Upper lobe of right lung (tissue), 1 donor: ENCODE data around the gene TP53AIP1. TPM values are rescaled to one million over a fixed set of nuclear protein-coding genes. Genes with fewer than 3 reads are reported as not detected.

Source experiments
- ATAC-seq: fragments of 200-7000 bp; cut with Tn5 transposase; one replicate; pipeline ENCODE4 v1.9.1; 2020; ENCODE audit warnings: mild to moderate bottlenecking, moderate library complexity
- DNase-seq: peaks from one replicate; pipeline ENCODE4 v3.0.0-alpha.2; 2020
- H3K27ac ChIP-seq: fragments of 200-600 bp; one replicate; pipeline ENCODE4 v1.8.0; 2022
- H3K27me3 ChIP-seq: fragments of 200-600 bp; one replicate; pipeline ENCODE4 v1.8.0; 2022; ENCODE audit warnings: mild to moderate bottlenecking
- H3K36me3 ChIP-seq: fragments of 200-600 bp; one replicate; pipeline ENCODE4 v1.8.0; 2022
- H3K4me1 ChIP-seq: fragments of 200-600 bp; one replicate; pipeline ENCODE4 v1.8.0; 2022
- H3K4me3 ChIP-seq: fragments of 200-600 bp; one replicate; pipeline ENCODE4 v1.8.0; 2022; ENCODE audit warnings: mild to moderate bottlenecking
- H3K9me3 ChIP-seq: fragments of 200-600 bp; one replicate; pipeline ENCODE4 v1.8.0; 2022
- intact Hi-C: fragments of 100-400 bp; cut with DNase I; formaldehyde crosslinking; loops from one replicate; pipeline ENCODE4 v1.11.0; 2022
- long read RNA-seq: library from polyadenylated mRNA; unstranded; transcript quantifications from one replicate; pipeline ENCODE4 v2.0.0, GENCODE V29; 2021
- total RNA-seq: library from RNA; stranded (reverse); fragmentation: NEBNext Ultra II Directional; extraction: Animal tissue kit (Norgen Biotek cat#: 25700); gene quantifications from one replicate; pipeline ENCODE4 v1.2.1, GENCODE V29; 2021
- TF ChIP-seq, protein P1 (sequence below): fragments of 200-600 bp; IDR thresholded peaks from one replicate; pipeline ENCODE4 v1.8.0; 2022; ENCODE audit warnings: antibody characterized with exemption
- donor health status: DM: no; HTN: yes; CAD: no; lungs with severe emphysema.

The TP53AIP1 gene, protein sequence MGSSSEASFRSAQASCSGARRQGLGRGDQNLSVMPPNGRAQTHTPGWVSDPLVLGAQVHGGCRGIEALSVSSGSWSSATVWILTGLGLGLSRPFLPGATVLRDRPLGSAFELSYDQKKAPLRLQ
- total RNA-seq: not detected
- long read RNA-seq: 0 reads

DNA sequence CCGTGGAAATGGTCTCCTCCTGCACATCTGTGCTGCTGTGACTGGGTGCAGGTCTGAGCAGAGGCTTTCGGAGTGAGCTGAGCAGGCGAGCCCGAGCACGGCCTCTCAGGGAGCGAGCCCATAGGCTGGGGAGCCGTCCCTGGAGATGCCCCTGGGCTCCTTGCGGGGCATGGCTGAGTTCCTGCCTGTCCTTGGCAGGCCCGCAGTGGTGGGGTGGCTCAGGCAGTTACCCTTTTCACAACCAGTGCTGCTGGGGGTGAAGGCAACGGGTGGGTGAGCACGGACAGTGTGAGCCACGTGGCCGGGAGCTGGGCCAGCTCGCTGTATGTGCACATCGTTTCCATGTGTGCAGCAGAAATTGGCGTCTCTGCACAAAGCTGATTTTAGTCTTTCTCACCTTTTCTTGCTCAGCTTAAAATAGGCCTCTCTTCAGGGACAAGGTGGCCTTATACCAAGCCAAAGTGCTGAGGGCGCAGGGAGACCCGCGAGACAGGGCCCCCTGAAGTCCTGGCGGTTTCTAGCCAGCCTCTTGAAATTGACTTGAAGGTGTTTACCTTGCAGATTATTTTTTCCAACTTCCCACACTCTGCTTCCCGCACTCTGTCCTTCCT, at the start of gene TP53AIP1:
Gene TP53AIP1 (minus strand): TSS at position 55 of the 611 bp plus-strand sequence. CDS start 5,053 bp downstream, outside the sequence.
- TF ChIP-seq, protein P1, sequence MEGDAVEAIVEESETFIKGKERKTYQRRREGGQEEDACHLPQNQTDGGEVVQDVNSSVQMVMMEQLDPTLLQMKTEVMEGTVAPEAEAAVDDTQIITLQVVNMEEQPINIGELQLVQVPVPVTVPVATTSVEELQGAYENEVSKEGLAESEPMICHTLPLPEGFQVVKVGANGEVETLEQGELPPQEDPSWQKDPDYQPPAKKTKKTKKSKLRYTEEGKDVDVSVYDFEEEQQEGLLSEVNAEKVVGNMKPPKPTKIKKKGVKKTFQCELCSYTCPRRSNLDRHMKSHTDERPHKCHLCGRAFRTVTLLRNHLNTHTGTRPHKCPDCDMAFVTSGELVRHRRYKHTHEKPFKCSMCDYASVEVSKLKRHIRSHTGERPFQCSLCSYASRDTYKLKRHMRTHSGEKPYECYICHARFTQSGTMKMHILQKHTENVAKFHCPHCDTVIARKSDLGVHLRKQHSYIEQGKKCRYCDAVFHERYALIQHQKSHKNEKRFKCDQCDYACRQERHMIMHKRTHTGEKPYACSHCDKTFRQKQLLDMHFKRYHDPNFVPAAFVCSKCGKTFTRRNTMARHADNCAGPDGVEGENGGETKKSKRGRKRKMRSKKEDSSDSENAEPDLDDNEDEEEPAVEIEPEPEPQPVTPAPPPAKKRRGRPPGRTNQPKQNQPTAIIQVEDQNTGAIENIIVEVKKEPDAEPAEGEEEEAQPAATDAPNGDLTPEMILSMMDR: no peak
- intact Hi-C loops: no loop called here
- H3K9me3 ChIP-seq: no peaks in the 10 kb centered on the region
- no peaks in the 10 kb centered on the region for H3K36me3 ChIP-seq
- H3K27me3 ChIP-seq: no peaks in the 10 kb centered on the region
- DNase-seq (no peak), ATAC-seq (no peak)
- H3K4me1 ChIP-seq: no peaks in the 10 kb centered on the region
- no peak within 1 kb of the TSS for H3K4me3 ChIP-seq
- H3K27ac ChIP-seq: no peak within 1 kb of the TSS

DNA sequence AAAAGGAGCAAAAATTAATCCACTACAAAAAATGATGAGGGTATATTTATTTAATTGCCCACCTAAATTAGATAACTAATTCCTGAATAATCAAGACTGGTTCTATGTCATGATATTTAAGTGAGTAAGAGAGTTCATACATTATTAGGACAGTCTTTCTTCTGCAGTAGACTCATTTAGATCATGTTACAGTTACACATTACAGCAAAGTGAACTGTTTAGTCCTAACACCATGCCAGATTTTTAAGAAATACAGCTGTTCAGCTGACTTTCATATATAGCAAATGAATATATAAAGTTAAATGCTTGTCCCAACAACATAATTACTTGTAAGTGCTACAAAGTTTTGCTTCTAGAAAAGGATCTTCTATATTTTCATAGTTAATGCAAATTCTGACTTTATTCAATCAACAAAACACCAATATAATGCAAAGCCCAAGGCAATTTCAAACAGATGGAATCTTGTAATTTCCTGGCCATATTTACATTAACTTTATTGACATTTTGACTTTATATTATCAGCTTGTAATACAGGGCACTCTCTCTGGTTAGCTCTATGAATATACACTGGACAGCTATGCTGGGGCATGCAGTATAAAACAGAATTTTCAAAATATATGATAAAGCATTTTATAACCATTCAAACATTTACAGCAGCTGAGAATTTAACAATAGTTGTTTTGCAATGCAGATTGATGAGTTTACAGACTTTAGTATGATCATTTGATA, 45.7 kb upstream of the TP53AIP1 start:
- no peaks in the 10 kb centered on the region for H3K27me3 ChIP-seq
- H3K27ac ChIP-seq: no peak overlapping the region
- TF ChIP-seq, protein P1: no peak
- no peaks in the 10 kb centered on the region for H3K4me1 ChIP-seq
- no peaks in the 10 kb centered on the region for H3K9me3 ChIP-seq
- no peaks in the 10 kb centered on the region for H3K36me3 ChIP-seq
- no peak for ATAC-seq
- no peak overlapping the region for H3K4me3 ChIP-seq
- intact Hi-C loops: no loop called here
- no peak for DNase-seq

DNA sequence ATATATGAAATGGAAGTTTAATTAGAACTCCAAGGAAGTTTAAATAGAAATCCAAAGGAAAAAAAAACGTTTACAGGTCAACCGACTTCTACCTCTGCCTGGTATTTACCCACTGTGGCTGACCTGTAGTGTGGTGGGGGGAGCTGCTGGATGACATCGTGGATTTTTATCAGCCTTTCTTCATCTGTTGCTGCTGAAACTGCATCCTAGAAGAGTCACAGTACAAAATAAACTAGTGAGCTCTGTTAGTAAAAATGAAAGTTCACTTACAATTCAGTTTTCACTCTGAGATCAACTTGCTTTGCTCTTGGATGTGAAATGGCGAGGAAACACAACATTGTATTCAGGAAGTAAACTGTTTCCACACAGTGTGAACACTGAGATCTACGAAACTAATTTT, 43.2 kb upstream of the TP53AIP1 start:
- Histone ChIP-seq H3K27me3 (no peaks in the 10 kb centered on the region), H3K27ac (no peak overlapping the region), H3K9me3 (no peaks in the 10 kb centered on the region), H3K4me1 (no peaks in the 10 kb centered on the region), H3K4me3 (no peak overlapping the region), H3K36me3 (peaks cover 12% of the 10 kb centered on the region)
- intact Hi-C loops: no loop called here
- DNase-seq: no peak
- TF ChIP-seq, protein P1: no peak
- ATAC-seq: no peak

DNA sequence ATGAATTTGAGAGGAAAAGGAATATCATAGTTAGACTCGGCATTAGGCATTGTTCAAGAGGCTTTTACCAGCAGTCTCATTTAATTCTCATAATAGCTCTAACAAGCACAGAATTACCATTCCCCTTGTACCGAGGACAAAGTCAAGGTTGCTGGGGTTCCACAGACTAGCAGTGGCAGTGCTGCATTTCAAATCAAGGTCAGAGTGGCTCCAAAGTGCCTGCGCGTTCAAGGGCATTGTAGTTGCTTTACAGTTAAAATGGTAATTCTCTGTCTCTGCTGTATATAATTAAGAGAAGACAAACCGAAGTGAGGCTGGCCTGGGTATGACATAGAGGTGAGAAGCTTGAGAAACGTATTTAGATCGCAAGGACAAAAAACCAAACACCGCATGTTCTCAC, 40.4 kb upstream of the TP53AIP1 start:
- intact Hi-C loops: no loop called here
- no peak for DNase-seq
- H3K27me3 ChIP-seq: no peaks in the 10 kb centered on the region
- H3K4me1 ChIP-seq: no peaks in the 10 kb centered on the region
- H3K27ac ChIP-seq: no peak overlapping the region
- ATAC-seq: no peak
- H3K36me3 ChIP-seq: peaks cover 25% of the 10 kb centered on the region
- H3K9me3 ChIP-seq: no peaks in the 10 kb centered on the region
- H3K4me3 ChIP-seq: no peak overlapping the region
- TF ChIP-seq, protein P1: no peak

DNA sequence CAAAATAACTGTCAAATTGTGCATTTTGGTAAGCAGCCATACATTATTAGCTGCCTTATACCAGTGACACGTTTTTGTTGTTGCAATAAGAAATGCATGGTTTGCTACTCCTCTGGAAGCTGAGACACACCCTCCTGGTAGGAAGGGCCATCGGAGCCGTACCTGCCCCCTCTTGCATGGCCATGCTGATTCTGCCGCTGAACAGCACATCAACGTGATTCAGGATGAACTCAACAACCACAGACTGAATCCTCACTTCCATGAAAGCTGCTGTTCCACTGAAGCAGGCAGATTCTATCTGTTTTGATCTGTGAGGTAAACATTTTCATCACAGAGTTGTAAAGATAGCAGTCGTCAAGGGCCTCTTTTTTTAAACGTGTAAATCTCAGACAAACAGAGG, 38.6 kb upstream of the TP53AIP1 start:
- TF ChIP-seq, protein P1: no peak
- no peaks in the 10 kb centered on the region for H3K9me3 ChIP-seq
- ATAC-seq: no peak
- no peak overlapping the region for H3K4me3 ChIP-seq
- intact Hi-C loops: no loop called here
- H3K27me3 ChIP-seq: no peaks in the 10 kb centered on the region
- H3K27ac ChIP-seq: no peak overlapping the region
- peaks cover 37% of the 10 kb centered on the region for H3K36me3 ChIP-seq
- no peak for DNase-seq
- H3K4me1 ChIP-seq: no peaks in the 10 kb centered on the region
